Esophagus squamous epithelium (tissue), 5 donors: ENCODE measurements around the gene CLEC18B. TPM values are rescaled to one million over a fixed set of nuclear protein-coding genes. Genes with fewer than 3 reads are reported as not detected.
"Not testable (repeated sequence)": the region's sequence is repeated elsewhere in the genome, so short reads cannot be mapped to it uniquely, and the experiment has no call there.

Source experiments
- DNase-seq: peaks from one replicate; lab custom pipeline; 2025; lab: John Stamatoyannopoulos, UW
- H3K27ac ChIP-seq, 4 donors: fragments of 200-600 bp; sonication (generic); one replicate each; pipeline ENCODE4 v1.5.1; 2016 to 2019; ENCODE audit warnings: mild to moderate bottlenecking in 1 of 4
- H3K27me3 ChIP-seq, 4 donors: fragments of 200-600 bp; sonication (generic); 1 replicate in 3 of 4; 2 replicates in 1 of 4; pipeline versions ENCODE4 v1.5.1 to v1.6.0; 2017 to 2021; ENCODE audit warnings: antibody characterized with exemption in 1 of 4
- H3K36me3 ChIP-seq, 3 donors: fragments of 200-600 bp; sonication (generic); one replicate each; pipeline ENCODE4 v1.5.1; 2016 to 2019
- H3K4me1 ChIP-seq, 3 donors: fragments of 200-600 bp; sonication (generic); one replicate each; pipeline ENCODE4 v1.5.1; 2017 to 2019
- H3K4me3 ChIP-seq, 4 donors: fragments of 200-600 bp; sonication (generic); 1 replicate in 3 of 4; 2 replicates in 1 of 4; pipeline ENCODE4 v1.5.1; 2016 to 2019; ENCODE audit warnings: mild to moderate bottlenecking in 2 of 4, moderate library complexity in 1 of 4
- H3K9me3 ChIP-seq, 3 donors: fragments of 200-600 bp; sonication (generic); one replicate each; pipeline ENCODE4 v1.5.1; 2016 to 2019
- CTCF ChIP-seq, 6 experiments: fragments of 450-650 bp in 4 of 6; fragments of 200-600 bp in 2 of 6; sonication (generic) in 2 of 6; IDR thresholded peaks; one replicate each; pipeline ENCODE4 v1.5.1; 2016 to 2019; ENCODE audit warnings: antibody characterized with exemption in 6 of 6, mild to moderate bottlenecking in 4 of 6, moderate library complexity in 4 of 6
- WGBS, 2 donors: methylation state at CpG; one replicate each; pipeline ENCODE4 v1.1.5; 2018; 5-methylcytosine and 5-hydroxymethylcytosine counted together
- intact Hi-C: fragments of 100-400 bp; cut with DNase I; formaldehyde crosslinking; loops from one replicate; pipeline ENCODE4 v1.15.0; 2022
- total RNA-seq, 4 donors: library from RNA; depleted of rRNA; stranded (reverse); fragments of >200 nt; gene quantifications; one replicate each; pipeline ENCODE4 v1.1.0, GENCODE V29; 2016
- donor health status: DM: yes; HTN: yes; CAD: no.

The CLEC18B gene
- total RNA-seq, 4 donors from 2014 or later, result 0.38 to 6.2 (median 2.6) TPM

GRCh38 chr16:74430036-74430712, 8.9 kb upstream of the CLEC18B start:
- H3K4me3 ChIP-seq, H3K36me3 ChIP-seq, H3K9me3 ChIP-seq, H3K27ac ChIP-seq, H3K27me3 ChIP-seq, H3K4me1 ChIP-seq, DNase-seq, intact Hi-C loops: not testable (repeated sequence)
- TF ChIP-seq CTCF (IDR thresholded peaks at IDR 0.05), result peak; percentile 48 to 85 (median 78)
- 18 to 28% methylated on average over 9 to 13 of the region's 13 CpGs for WGBS, 2 donors

DNA sequence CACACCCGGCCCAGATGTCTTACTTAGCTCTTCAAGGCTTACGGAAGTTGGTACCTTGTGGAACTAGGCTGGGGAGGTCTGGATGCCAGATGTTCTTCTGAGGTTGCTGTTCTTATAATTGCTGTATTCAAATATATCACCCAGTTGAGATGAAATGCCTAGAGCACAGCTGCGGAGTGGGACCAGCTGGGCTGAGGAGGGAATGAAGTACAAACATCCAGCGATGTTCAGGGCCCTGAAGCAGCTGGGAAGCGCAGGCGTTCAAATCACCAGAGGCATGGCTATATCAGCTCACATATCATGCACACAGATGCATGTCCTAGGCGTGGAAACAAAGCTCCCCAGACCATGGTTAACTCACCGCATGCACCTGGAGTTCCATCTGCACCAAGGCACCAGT, 7.2 kb upstream of the CLEC18B start:
- H3K9me3 ChIP-seq, H3K4me3 ChIP-seq, H3K27ac ChIP-seq, H3K4me1 ChIP-seq, H3K27me3 ChIP-seq, DNase-seq, H3K36me3 ChIP-seq, intact Hi-C loops: not testable (repeated sequence)
- WGBS, 2 donors, result no CpG with 5 or more reads among the region's 8 CpGs

DNA sequence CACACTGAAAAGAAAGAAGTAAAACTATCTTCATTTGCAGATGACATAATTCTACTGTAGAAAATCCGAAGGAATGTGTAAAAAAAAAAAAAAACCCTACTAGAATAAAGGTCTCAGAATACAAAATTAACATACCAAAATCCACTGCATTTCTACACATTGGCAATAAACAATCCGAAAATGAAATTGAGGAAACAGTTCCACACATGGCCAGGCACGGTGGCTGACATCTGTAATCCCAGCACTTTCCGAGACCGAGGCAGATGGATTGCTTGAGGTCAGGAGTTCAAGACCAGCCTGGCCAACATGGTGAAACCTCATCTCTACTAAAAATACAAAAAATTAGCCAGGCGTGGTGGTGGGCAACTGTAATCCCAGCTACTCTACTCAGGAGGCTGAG, 4.5 kb upstream of the CLEC18B start:
- H3K27me3 ChIP-seq, H3K27ac ChIP-seq, H3K36me3 ChIP-seq, H3K4me1 ChIP-seq, intact Hi-C loops, H3K9me3 ChIP-seq, DNase-seq, H3K4me3 ChIP-seq: not testable (repeated sequence)
- 56 to 60% methylated on average over 6 of the region's 6 CpGs for WGBS, 2 donors

DNA sequence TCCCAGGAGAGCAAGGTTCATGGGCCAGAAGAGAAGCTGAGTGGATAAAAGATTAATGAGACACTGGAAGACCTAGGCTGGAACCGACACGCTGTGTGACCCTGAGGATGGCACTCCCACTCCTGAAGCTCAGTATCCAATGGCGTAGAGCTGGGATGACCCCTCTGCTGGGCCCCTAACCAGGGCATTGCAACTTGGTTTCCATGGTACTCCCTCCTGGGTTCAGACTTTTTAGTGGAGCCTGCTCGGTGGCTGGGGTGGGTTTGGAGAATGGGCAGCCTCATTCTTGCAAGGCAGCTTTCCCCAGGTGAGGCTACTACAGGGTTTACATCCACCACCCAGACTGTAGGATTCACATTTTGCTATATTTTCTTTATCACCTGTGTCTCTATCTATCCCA, 2.4 kb upstream of the CLEC18B start:
- H3K4me3 ChIP-seq, H3K4me1 ChIP-seq, DNase-seq, H3K9me3 ChIP-seq, H3K36me3 ChIP-seq, intact Hi-C loops, H3K27me3 ChIP-seq, H3K27ac ChIP-seq: not testable (repeated sequence)
- 83 to 92% methylated on average over 1 to 4 of the region's 4 CpGs for WGBS, 2 donors

GRCh38 chr16:74422086-74422485, 808 bp upstream of the CLEC18B start:
- WGBS, 2 donors, result 95% methylated on average over 4 of the region's 17 CpGs; no CpG with 5 or more reads in 1 of the 2 donors
- H3K4me1 ChIP-seq, H3K27me3 ChIP-seq, H3K27ac ChIP-seq, H3K9me3 ChIP-seq, DNase-seq, H3K4me3 ChIP-seq, H3K36me3 ChIP-seq, intact Hi-C loops: not testable (repeated sequence)

DNA sequence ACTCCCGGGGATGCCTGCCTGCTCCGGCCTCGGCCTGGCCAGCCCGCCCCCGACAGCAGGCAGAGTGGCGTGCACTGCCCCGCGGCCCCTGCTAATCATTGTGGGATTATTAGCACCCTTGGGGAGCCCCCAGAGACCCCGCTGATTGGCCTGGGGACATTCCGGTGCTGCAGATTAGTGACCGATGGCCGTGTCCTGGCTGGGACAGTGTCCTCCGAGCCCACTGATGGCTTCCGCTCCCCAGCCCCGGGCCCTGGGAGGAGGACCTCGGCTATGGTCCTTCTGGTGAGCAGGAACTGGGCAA, 156 bp upstream of the CLEC18B start:
- DNase-seq, result not testable (repeated sequence)

DNA sequence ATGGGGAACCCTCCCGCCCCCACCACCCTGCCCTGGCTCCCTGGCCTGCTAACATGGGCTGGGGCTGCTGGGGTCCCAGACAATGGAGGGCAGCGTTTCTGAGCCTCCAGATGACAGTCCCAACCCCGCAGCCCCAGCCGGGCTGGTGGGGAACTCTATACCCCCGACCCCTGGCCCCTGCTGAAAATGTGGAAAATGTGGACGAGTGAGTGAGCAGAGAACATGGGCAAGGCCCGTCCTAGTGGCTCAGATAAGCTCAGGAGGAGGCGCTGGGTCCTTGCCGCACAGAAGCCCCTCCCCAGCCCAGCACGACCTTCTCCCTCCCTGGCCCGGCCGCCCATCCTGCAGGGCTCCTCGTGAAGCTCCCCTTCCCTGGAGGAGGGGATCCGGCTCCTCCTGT, 1.5 kb downstream of the CLEC18B start:
- DNase-seq, result not testable (repeated sequence)
- no CpG with 5 or more reads among the region's 14 CpGs for WGBS, 2 donors

More for the DNA sequence above, 156 bp upstream of the CLEC18B start:
- no CpG with 5 or more reads among the region's 16 CpGs for WGBS, 2 donors
- H3K36me3 ChIP-seq, H3K4me1 ChIP-seq, H3K4me3 ChIP-seq, H3K27me3 ChIP-seq, H3K9me3 ChIP-seq, H3K27ac ChIP-seq, intact Hi-C loops: not testable (repeated sequence)

DNA sequence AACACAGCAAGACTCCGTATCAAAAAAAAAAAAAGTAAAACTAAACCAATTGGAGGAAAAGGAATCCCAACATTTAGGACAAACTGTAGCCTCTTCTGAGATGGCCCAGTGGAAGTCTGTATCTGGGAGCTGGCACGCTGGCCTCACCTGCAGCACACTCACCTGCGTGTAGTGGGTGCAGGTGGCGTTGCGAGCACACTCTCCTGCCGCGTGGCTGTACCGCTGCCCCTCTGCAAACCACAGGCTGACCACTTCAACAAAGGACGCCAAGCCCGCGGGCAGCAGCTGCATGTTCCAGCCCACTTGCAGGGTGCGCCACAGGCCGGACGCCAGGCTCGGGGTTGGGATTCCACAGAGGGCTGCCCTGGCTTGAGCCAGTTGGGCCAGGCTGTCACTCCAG, 3.4 kb downstream of the CLEC18B start:
- H3K36me3 ChIP-seq, intact Hi-C loops, H3K4me3 ChIP-seq, H3K4me1 ChIP-seq, H3K9me3 ChIP-seq, DNase-seq, H3K27ac ChIP-seq, H3K27me3 ChIP-seq: not testable (repeated sequence)
- 84 to 96% methylated on average over 4 of the region's 15 CpGs for WGBS, 2 donors

More for the DNA sequence above, 1.5 kb downstream of the CLEC18B start:
- H3K27ac ChIP-seq, intact Hi-C loops, H3K36me3 ChIP-seq, H3K4me3 ChIP-seq, H3K27me3 ChIP-seq, H3K9me3 ChIP-seq, H3K4me1 ChIP-seq: not testable (repeated sequence)

DNA sequence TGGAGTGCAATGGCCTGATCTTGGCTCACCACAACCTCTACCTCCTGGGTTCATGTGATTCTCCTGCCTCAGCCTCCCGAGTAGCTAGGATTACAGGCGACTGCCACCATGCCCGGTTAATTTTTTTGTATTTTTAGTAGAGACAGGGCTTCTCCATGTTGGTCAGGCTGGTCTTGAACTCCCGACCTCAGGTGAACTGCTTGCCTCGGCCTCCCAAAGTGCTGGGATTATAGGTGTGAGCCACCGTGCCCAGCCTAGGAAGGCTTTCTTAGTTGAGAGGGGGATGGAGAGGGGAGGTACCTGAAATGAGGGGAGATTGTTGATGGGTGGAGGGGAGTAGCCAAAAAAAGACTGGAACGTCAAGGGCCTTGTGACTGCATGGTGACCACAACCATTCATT, 7.4 kb downstream of the CLEC18B start:
- intact Hi-C loops, H3K27me3 ChIP-seq, H3K4me1 ChIP-seq, DNase-seq, H3K27ac ChIP-seq, H3K9me3 ChIP-seq, H3K36me3 ChIP-seq, H3K4me3 ChIP-seq: not testable (repeated sequence)
- WGBS, 2 donors, result 76% methylated on average over 7 of the region's 7 CpGs

- WGBS, 2 donors, result 93 to 100% methylated on average over 3 of the region's 9 CpGs
- intact Hi-C loops, DNase-seq: not testable (repeated sequence)
Measured at GRCh38 chr16:74413485-74413884, 7.8 kb downstream of the CLEC18B start.

DNA sequence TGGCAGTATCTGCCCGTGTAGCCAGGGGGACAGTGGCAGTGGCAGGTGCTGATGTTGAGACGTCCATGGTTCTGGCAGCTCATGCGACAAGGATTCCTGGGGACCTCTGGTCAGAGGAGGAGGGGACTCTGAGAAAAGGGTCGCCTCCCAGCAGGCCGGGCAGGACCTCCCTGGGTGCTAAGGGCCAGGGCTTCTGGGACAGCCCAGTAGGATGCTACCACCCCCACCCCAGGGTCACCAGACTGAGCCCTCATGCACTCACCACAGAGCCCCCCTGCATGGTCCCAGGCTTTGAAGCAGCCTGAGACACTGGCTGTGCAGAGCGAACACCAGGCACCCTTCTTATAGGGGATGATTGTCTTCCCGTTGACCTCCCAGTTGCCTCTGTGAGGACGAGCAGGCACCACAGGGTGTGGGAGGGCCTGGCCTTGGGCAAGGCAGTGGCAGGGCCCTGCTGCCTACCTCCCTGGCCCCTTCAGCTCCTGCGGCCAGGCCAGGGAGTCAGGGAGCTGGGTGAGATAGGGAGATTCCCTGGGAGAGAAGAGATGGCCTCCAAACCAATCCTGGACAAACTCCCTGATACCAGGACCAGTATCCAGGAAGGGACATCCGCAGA, 8.4 kb downstream of the CLEC18B start:
- H3K36me3 ChIP-seq, H3K4me1 ChIP-seq, H3K9me3 ChIP-seq, H3K27ac ChIP-seq, DNase-seq, H3K4me3 ChIP-seq, H3K27me3 ChIP-seq, intact Hi-C loops: not testable (repeated sequence)
- WGBS, 2 donors, result 92 to 100% methylated on average over 1 to 4 of the region's 10 CpGs

More at GRCh38 chr16:74413485-74413884, 7.8 kb downstream of the CLEC18B start:
- not testable (repeated sequence) for H3K27me3 ChIP-seq, H3K9me3 ChIP-seq, H3K36me3 ChIP-seq, H3K4me1 ChIP-seq, H3K27ac ChIP-seq, H3K4me3 ChIP-seq

DNA sequence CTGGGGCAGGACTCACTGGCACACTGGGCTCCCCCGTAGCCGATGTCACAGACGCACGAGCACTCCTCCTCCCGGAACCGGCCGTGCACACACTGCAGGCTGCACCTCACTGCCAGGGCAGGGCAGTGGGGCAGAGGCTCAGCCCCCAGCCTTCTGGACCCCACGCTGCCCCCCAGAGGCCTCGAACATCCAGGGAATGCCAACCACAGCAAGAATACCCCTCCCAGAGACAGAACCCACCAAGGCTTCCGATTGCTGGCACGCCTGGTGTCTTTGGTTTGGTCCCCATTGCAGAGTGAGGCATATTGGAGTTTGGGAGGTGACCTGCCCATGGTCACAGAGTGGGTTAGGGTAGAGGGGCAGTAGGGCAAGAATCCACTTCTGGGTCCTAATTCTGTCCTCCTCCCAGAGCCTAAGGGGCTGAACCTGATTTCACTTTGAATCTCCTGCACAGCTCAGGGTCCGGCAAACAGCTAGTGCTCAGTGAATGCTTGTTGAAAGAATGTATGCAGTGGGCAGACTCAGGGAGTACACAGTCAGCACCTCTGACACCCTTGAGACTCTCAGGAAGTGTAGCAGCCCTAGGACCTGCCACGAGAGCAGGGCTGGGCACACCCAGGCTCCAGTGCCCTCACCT, 9.0 kb downstream of the CLEC18B start:
- H3K36me3 ChIP-seq, H3K27ac ChIP-seq, H3K27me3 ChIP-seq, H3K9me3 ChIP-seq, DNase-seq, H3K4me3 ChIP-seq, intact Hi-C loops, H3K4me1 ChIP-seq: not testable (repeated sequence)
- WGBS, 2 donors, result 63% methylated on average over 4 of the region's 13 CpGs; no CpG with 5 or more reads in 1 of the 2 donors
